ENCODE results near the gene SP140.
"Not testable (repeated sequence)": the region's sequence is repeated elsewhere in the genome, so short reads cannot be mapped to it uniquely, and the experiment has no call there.

The SP140 gene

GRCh38 chr2:230226051-230226551, 565 bp downstream of the SP140 start:
- no peak for DNase-seq

GRCh38 chr2:230227216-230227615, 1.7 kb downstream of the SP140 start:
- DNase-seq, result no peak

DNA sequence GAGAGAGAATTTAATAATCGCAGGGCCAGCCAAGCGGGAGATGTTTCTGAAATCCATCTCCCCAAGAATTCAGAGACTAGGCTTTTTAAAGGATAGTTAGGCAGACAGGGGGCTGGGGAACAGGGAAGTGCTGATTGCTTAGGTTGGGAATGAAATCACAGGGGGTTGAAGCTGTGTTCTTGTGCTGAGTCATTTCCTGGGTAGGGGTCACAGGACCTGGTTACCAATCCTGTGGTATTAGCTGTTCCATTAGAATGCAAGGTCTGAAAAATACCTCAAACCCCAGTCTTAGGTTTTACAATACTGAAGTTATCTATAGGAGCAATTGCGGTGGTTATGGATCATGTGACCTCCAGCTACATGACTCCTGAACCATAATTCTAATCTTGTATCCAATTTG, 4.6 kb downstream of the SP140 start:
- no peak for DNase-seq

DNA sequence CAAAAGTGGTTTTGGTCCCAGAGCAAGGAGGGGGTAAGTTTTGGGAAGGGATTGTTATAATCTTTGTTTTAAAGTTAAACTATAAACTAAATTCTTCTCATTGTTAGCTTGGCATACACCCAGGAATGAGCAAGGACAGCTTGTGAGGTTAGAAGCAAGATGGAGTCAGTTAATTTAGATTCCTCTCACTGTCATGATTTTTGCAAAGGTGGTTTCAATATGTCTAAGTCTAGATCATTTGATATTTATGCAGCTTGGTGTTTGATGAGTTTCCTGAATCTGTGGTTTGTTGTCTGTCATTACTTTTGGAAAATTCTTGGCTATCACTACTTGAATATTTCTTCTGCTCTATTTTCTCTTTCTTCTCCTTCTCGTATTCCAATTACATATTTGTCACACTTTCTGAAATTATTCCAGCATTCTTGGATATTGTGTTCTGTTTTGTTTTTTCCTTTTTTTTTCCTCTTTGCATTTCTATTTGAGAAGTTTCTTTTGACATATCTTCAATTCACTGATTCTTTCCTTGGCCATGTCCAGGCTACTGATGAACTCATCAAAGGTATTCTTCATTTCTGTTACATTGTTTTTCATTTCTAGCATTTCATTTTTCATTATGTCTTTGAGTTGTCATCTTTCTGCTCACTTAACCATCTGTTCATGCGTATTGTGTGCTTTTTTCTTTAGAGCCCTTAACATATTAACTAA, 5.1 kb downstream of the SP140 start:
- no peak for DNase-seq

- no peak for DNase-seq
Observed at GRCh38 chr2:230231251-230231650, 5.7 kb downstream of the SP140 start.

- DNase-seq, result no peak
Observed at GRCh38 chr2:230234122-230234722, 8.7 kb downstream of the SP140 start.

DNA sequence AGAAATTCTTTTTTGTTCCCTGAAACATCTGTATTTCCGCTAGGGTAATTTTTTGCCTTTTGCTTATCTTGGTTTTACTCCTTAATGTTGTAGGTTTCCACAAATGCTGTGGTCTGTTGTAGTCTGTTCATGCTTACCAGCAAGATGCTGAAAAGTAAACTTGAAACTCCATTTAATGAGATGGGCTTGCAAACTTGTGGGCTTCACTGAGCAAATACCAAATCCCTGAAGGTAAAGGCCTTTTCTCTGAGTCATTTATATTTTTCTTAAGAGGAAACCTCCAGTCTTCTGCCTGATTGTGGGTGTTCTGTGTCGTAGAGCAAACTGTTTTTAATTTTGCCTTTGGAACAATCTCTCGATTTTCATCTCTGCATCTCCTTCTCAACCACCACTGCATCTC, 9.3 kb downstream of the SP140 start:
- DNase-seq, result no peak

DNA sequence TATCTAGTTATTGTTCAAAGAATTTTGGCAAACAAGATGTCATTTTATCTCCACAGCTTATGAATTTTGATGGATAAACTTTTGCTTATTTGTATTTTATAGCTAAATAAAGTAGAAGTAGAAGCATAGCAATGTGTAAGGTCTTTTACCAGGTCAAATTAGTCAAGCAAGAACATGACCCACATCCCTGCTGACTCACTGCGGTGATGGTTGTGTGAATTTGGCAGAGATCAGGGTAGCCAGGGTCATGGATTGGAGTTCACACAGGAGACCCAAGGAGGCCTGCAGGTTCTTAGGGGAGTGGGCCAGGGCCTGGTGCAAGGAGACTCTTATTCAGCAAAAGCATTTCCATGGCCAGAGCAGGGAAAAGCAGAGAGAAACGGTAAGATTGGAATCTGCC, 18.7 kb downstream of the SP140 start:
- DNase-seq, result no peak

GRCh38 chr2:230246206-230246605, 20.7 kb downstream of the SP140 start:
- DNase-seq, result no peak

- DNase-seq, result no peak
Observed at GRCh38 chr2:230250231-230250630, 24.7 kb downstream of the SP140 start.

- no peak for DNase-seq
Observed at GRCh38 chr2:230254152-230254881, 28.8 kb downstream of the SP140 start.

GRCh38 chr2:230256733-230257332, 31.3 kb downstream of the SP140 start:
- DNase-seq, result no peak

- no peak for DNase-seq
Observed at GRCh38 chr2:230258483-230258882, 32.9 kb downstream of the SP140 start.

- DNase-seq, result no peak
Observed at GRCh38 chr2:230262246-230262645, 36.7 kb downstream of the SP140 start.

DNA sequence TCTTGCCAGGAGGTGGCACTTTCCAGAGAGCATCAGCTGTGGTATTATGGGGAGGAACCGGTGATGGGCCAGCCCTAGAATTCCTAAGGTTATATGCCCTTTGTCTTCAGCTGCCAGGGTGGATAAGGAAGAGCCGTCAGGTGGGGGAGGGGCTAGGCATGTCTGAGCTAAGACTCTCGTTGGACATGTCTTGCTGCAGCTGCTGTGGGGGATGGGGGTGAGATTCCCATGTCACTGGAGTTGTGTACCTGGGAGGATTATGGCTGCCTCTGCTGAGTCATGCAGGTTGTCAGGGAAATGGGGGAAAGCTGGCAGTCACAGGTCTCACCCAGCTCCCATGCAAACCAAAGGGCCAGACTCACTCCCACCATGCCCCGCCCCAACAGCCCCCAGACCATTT, 39.4 kb downstream of the SP140 start:
- not testable (repeated sequence) for DNase-seq

DNA sequence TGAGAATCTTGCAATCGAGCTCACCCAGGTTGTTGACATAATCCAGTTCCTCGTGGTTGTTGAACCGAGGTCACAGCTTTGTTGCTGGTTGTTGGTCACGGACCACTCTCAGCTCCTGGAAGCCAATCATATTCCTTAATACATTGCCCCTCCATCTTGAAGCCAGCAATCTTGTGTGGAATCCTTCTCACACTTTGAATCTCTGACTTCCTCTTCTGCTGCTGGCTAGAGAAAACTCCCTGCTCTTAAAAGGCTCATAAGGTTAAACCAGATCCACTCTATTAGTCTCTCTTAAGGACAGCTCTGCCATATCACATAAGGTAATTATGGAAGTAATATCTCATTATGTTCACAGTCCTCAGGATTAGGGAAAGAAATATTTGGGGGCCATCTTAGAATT, 41.1 kb downstream of the SP140 start:
- no peak for DNase-seq

DNA sequence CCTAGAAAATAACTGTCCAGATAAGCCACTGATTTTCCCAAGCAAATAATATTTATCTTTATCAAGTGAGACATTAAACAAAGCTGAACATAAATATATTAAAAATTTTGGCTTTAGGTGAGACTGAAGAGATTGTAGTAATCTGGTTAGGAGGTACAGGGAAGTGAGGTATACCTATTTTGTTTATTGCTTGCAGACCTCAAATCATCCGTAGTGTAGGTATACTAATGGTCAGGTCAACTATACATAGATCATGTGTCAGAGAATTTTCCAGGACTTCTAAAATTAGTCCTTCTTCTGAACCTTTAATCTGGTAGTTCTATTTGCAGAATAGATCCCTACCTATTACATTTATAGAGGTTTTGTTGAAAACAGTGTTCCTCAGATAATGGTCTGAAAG, 41.5 kb downstream of the SP140 start:
- no peak for DNase-seq

DNA sequence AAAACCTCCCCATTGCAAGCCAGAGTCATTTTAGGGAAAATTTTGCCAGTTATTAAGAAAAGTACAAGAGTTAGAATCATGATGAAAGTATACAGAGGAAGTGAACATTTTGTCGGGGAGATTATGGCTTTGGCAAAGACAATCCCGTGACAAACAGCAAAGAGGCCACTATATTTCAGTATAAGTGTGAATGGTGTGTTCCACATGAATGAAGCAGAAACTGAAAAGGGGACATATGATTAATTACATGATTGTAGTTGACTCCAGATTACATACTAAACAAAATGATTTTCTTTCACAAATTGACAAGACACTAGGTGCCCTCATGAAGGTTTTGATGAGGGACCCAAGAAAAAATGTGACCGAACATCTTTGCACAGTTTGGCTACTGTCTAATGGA, 42.0 kb downstream of the SP140 start:
- DNase-seq, result no peak

- no peak for DNase-seq
Observed at GRCh38 chr2:230268606-230269243, 43.2 kb downstream of the SP140 start.

DNA sequence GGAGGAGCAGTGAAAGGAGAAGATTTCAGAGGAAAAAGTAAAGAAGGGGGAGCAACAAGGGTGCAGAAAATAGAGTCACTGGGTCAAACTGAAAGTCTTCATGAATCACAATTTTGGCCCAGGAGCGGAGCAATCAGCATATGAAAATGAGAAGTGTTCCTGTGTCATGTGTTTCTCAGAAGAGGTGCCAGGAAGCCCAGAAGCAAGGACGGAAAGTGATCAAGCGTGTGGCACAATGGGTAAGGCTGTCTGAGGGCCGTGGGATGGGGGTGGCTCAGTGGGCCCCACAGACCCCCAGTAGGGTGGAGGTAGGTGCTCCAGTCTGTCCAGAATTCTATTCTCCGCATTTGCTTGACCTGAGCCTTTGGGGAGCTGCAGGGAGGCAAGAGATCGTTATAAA, 44.2 kb downstream of the SP140 start:
- no peak for DNase-seq

DNA sequence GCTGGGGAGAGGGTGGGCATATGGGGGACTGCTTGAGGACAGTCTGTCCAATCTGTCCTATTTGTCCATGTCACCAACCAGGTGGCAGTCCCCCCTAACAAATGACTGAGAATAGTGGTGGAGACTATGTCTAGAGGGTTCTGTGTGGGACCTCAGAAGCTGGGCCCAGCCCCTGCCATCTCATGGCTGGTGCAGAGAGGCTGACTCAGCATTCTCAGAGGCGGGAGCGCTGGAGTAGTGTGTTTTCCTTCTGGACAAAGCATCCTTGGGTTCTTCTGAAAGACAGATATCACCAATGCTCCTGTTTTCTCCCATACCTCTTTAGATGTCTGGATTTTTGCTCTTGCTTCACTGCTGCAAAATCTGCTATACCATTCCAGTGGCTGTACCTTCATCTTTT, 57.4 kb downstream of the SP140 start:
- DNase-seq, result no peak

DNA sequence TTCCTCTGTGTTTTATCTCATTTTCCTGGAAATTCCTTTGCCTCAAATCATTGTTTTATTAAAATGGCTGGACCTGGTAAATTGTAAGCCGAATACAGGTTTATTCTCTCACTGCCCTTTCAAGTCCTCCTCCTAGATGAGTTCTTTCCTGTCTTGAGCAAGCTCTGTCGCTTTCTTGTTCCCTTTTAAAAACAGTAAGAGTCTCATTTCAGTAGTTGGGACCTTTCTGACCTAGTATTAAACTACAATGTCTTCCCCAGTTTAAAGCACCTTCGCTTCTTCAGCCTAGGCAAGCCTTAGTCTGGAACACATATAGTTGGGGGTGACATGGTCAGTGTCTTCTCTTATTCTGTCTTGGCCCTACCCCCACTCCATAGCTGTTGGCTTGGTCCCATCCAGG, 60.5 kb downstream of the SP140 start:
- DNase-seq, result no peak

DNA sequence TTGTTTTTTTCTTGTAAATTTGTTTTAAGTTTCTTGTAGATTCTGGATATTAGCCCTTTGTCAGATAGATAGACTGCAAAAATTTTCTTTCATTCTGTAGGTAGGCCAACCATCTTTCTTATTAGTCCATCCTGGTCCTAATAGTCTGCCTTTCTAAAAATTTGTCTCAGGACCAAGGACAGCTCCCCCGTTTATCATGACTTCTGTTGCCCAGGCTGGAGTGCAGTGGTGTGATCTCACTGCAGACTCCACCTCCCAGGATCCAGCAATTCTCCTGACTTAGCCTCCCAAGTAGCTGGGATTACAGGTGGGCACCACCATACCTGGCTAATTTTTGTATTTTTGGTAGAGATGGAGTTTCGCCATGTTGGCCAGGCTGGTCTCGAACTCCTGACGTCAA, 63.8 kb downstream of the SP140 start:
- not testable (repeated sequence) for DNase-seq
